Gastrocnemius medialis (tissue), 4 donors: Measurements from ENCODE around the gene AGAP1.

Experiments
- POLR2A ChIP-seq, 2 donors: fragments of 450-650 bp; IDR thresholded peaks; one replicate each; pipeline ENCODE4 v1.6.1; 2017; ENCODE audit warnings: antibody characterized with exemption in 2 of 2, mild to moderate bottlenecking in 2 of 2, moderate library complexity in 2 of 2
- TF ChIP-seq, protein P1 (sequence below), 5 experiments: fragments of 450-650 bp in 3 of 5; fragments of 200-600 bp in 2 of 5; sonication (generic) in 2 of 5; IDR thresholded peaks in 4 of 5; conservative IDR thresholded peaks in 1 of 5; 1 replicate in 4 of 5; 2 replicates in 1 of 5; pipeline ENCODE4 v1.5.1; 2016 to 2019; ENCODE audit warnings: antibody characterized with exemption in 5 of 5, mild to moderate bottlenecking in 3 of 5, moderate library complexity in 3 of 5

DNA sequence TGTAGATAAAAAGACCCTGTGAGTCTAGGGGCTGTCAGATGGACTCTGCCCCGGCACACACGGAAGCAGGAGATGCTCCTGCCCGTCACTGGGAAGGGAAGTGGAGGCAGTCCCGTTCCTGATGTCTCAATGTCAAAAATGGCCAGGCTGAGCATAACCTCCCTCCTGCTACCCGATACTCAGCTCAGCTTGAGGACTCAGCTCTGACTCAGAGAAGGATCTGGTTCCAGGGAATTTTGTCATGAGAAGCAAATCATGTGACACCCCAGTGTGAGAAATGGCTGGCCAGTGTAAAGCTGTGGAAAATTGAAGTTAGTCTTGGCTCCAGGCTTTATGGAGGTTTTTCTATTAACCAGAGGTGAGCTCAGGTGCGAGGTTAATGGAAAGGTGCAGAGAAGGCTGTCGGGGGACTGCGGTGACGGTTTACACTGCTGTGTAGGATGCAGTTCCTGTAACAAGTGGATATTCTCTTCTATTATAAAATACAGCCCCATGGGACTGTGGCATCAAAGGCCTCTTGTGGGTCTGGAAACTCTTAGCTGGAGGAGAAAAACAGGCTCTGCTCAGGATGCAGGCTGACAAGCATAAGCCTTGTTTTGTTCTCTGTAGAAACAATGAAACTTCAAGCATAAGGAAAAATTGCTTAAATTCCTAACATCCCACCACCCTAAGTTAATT, 24.7 kb upstream of the AGAP1 start:
- TF ChIP-seq, protein P1, sequence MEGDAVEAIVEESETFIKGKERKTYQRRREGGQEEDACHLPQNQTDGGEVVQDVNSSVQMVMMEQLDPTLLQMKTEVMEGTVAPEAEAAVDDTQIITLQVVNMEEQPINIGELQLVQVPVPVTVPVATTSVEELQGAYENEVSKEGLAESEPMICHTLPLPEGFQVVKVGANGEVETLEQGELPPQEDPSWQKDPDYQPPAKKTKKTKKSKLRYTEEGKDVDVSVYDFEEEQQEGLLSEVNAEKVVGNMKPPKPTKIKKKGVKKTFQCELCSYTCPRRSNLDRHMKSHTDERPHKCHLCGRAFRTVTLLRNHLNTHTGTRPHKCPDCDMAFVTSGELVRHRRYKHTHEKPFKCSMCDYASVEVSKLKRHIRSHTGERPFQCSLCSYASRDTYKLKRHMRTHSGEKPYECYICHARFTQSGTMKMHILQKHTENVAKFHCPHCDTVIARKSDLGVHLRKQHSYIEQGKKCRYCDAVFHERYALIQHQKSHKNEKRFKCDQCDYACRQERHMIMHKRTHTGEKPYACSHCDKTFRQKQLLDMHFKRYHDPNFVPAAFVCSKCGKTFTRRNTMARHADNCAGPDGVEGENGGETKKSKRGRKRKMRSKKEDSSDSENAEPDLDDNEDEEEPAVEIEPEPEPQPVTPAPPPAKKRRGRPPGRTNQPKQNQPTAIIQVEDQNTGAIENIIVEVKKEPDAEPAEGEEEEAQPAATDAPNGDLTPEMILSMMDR (IDR thresholded peaks at IDR 0.05 in 4 of 5, conservative IDR thresholded peaks at IDR 0.05 in 1 of 5), result no peak
- no peak for TF ChIP-seq POLR2A (IDR thresholded peaks at IDR 0.05)
